ENCODE data around the gene ICA1L.

Gene ICA1L

GRCh38 chr2:202780514-202781021, 91.0 kb downstream of the ICA1L start:
- DNase-seq = no peak

DNA sequence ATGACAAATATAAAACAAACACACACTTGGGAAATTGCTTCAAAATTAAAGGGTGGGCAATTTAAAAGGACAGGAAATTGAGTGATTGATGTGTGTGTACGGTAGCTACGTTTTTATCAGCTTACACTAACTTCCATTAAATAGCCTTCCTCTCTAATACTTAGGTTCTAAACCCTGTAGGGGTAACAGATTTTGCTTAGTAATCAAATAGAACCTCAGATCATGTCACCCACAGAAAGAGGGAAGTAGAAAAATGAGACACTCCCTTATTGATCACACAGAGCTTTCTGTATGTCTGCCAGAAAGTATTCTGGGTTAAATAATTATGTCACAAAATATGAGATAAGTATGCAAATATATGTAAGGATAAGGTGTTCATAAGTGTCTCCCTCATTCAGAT, 93.3 kb downstream of the ICA1L start:
- DNase-seq = no peak

GRCh38 chr2:202774104-202774503, 97.5 kb downstream of the ICA1L start:
- no peak for DNase-seq

DNA sequence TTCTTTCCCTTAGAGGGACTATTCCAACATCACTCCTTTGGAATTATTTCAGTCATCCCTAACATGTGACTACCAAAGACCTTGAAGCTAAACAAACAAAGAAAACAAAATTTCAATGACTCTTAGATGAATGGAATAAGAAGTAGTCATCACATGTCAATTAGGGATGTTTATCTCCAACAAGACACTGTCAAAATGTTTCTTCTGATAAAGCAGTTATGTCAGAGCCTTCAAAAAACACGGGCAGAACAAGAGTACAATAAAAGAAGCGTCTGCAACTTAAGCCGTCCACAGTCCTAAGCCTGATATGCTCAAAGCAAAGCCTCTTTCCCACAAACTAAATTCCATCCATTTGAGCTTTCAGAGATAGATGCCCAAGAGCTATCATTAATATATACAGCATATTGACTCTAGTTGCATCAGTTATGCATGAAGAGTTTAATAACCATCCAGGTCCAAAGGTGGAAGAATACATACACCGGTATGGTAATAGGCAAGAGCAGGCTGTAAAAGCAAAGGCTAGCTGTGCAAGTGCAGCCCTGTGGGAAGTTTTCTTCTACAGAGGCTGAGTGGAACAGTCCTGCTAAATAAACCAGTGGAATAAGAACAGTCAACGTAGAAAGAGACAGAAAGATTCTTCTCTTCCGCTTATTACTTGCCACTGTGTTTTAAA, 98.1 kb downstream of the ICA1L start:
- DNase-seq = no peak

GRCh38 chr2:202771741-202772460, 99.7 kb downstream of the ICA1L start:
- no peak for DNase-seq

GRCh38 chr2:202771336-202771735, 100.2 kb downstream of the ICA1L start:
- no peak for DNase-seq

DNA sequence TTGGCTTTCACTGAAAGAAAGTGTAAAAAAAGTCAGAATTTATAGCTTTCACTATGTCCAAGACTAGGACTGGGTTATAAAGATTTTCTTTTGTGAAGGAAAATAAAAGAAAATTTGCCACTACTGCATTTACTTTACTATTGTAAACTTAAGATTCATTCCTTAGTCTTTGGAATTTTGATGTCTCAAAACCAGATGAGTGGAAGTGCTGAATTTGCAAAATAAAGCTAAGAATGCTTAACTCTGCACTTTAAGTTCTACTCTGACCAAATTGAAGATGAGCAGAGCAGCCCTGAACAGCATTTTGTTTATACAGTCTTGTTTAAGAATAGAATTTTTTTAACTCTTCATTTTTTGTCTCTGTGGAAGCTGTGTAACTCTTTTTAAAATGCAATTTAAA, 102.4 kb downstream of the ICA1L start:
- DNase-seq = no peak

DNA sequence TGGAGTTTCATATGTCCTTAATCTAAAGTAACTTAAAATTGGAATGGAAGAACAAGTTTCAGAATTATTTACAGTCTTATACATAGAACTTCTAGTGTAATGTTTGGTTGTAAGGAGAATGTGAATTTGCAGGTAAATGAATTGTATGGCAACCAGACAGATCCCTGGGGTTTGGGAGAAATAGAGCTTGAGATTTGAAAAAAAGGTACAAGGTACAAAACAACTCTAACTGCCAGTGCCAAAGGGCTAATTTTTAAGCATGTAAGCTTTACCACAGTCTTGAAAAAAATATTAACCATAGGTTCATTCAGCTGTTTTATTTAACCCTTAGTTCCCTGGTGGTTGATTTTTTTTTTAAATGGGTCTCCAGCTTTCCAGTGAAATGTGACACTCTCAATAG, 103.3 kb downstream of the ICA1L start:
- no peak for DNase-seq

DNA sequence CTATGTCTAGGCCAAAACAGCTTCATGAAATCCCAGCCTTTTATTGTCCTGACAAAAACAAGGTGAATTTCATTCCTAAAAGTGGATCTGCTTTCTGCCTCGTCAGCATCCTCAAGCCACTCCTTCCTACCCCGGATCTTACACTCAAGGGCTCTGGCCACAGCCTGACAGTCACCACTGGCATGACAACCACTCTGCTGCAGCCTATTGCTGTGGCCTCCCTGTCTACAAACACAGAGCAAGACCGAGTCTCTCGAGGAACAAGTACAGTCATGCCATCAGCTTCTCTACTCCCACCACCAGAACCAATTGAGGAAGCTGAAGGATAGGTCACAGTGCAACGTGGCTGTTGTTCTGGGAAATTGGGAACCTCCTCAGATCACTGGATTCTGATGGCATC, 106.1 kb downstream of the ICA1L start:
- no peak for DNase-seq

DNA sequence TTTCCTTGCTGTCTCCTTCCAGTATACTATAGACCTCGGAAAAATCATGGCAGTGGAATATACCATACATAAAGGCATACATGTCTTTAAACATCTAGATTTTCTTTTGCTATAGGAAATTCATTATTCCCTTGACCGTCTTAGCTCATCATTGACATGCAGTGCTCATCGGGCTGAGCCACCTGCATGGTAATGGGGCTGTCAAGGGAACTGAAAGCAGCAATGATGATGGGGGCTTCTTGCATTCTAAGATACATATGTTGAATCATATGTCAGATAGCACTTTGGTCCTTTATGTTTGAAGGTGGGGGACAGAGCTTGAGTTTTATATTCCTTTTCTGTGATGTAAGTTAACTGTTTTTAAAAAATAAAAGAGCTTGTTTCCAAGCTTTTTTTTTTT, 106.6 kb downstream of the ICA1L start:
- no peak for DNase-seq

GRCh38 chr2:202763916-202764315, 107.7 kb downstream of the ICA1L start:
- no peak for DNase-seq

DNA sequence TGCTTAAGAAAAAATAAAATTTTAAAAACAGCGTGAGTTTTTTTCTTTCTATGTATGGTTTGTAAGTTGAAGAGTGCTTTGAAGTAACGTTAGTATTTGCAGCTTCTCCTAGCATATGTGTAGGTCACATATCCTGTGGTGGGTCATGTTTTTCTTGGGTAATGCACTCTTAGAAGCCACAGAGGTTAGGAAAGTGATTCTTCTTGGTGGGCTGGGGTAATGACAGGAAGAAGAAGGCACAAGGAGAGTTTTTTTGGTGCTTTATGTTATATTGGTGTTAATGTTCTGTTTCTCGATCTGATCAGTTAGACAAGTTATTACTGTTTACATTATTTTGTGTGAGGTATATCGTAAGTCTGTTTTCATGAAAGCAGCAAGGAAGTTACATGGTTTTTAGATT, 109.0 kb downstream of the ICA1L start:
- DNase-seq = no peak

DNA sequence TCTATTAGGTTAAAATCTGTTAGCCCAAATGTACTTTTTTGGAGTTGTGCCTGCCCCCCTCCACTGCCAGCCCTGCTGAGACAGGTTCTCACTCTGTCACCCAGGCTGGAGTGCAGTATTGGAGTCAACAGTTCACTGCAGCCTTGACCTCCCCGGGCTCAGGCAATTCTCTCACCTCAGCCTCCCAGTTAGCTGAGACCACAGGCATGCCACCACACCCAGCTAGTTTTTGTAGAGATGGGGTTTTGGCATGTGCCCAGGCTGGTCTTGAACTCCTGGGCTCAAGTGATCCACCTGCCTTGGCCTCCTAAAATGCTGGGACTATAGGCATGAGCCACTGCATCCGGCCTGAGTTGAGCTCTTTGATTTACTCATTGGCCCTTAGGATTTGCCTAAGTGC, 110.7 kb downstream of the ICA1L start:
- DNase-seq = no peak

DNA sequence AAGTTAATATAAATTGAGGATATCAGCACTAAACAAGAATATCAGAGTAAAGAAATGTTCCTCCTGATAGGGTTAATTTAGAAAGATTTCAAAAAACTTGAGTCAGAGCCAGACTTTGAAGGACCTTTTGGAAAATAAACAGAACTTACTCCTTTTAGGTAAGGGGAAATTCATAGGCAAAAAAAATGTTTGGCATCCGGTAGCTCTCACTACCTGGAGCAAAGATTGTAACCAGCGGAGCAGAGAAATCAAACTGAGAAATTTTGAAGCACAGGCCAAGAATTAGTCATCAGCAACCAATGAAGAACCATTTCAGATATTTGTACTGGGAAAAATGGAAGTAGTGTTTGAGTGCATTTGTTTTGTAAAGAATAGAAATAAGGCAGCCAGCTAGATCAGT, 113.0 kb downstream of the ICA1L start:
- DNase-seq = no peak

- DNase-seq = no peak
These were observed 113.4 kb downstream of the ICA1L start for GRCh38 chr2:202758128-202758527.

- DNase-seq = no peak
These were observed 114.2 kb downstream of the ICA1L start for GRCh38 chr2:202757339-202757738.

- no peak for DNase-seq
These were observed 115.0 kb downstream of the ICA1L start for GRCh38 chr2:202756598-202756997.

- DNase-seq = no peak
These were observed 116.6 kb downstream of the ICA1L start for GRCh38 chr2:202754936-202755335.

DNA sequence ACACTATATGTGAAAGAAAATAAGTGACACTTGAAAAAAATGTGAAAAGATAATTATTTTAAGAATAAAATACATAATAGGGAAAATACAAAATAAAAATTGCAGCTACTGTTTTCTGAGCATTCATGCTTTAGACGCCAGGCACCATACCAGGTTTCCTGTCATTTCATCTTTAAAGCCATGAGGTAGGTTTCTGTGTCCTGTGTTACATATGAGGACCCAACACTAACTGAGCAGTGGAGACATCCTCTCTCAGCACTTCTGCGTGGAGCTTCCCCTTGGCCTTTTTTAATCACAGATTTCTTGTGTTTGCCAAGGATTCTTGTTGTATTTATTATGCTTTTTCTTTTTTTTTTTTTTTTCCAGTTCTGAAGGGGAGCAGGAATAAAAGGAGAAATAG, 119.5 kb downstream of the ICA1L start:
- no peak for DNase-seq

- DNase-seq = no peak
These were observed 120.7 kb downstream of the ICA1L start for GRCh38 chr2:202750763-202751427.

DNA sequence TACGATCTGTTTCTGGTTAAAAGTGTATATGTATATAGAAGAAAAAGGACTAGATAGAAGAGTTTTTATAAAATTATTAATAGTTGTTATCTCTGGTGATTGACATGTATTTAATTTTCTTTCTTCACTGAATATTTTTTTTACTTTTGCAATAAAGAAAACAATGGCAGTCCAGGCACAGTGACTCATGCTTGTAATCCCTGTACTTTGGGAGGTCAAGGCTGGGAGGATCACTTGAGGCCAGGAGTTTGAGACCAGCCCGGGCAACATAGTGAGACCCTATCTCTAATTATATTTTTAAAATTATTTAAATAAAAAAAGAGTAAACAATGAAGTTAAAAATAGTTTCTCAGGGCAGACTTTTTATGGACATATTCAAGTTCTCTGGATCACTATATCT, 122.1 kb downstream of the ICA1L start:
- DNase-seq = no peak

DNA sequence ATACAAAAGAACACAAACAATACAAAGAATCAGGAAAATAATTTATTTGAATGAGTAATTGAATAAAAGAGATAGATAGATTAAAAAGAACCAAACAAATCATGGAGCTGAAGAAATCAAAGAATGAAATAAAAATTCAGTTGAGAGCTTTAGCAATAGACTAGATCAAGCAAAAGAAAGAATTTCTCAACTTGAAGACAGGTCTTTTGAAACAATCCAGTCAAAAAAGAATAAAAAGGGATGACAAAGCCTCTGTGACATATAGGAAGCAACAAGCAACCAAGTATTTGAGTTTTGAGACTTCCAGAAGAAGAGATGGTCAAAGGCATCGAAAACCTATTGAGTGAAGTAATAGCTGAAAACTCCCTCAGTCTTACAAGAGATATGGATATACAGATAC, 128.0 kb downstream of the ICA1L start:
- DNase-seq = no peak

DNA sequence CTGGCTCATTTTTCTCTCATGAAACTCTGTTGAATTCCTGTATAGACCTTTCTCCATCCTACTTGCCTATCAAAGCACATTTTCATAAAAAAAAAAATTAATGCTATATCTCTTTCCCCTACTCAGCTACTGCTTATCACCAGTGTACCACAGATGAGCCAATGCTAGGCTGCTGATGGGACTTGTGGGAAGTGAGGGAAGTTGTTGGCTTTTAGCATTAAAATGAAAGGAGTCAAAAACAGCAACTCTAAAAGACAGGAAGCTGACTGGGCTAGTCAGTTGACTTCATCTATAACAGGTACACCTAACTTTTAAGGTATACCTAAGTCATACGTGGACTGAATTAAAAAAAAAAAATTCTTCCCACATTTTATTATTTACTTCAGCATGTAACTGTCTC, 134.7 kb downstream of the ICA1L start:
- no peak for DNase-seq

GRCh38 chr2:202726070-202726469, 145.5 kb downstream of the ICA1L start:
- DNase-seq = no peak

Measured in CD4-positive, alpha-beta T cell treated with Interleukin-15 for 1 hour (primary cell).